Naive thymus-derived CD4-positive, alpha-beta T cell (primary cell): ENCODE data around the gene PRKRIP1. TPM values are rescaled to one million over a fixed set of nuclear protein-coding genes. Genes with fewer than 3 reads are reported as not detected.

Experiments used
- ATAC-seq: fragments of 150-1000 bp; cut with Tn5 transposase; 2 replicates; pipeline ENCODE4 v1.10.0; 2021; ENCODE audit warnings: mild to moderate bottlenecking, moderate library complexity
- CTCF ChIA-PET: fragments of 350-600 bp; sonication (Branson Sonifier 250); formaldehyde crosslinking; loops from one replicate; lab custom pipeline; 2021; ENCODE audit warnings: antibody characterized with exemption; lab: Charles Lee
- POLR2A ChIA-PET: fragments of 350-600 bp; sonication (Branson Sonifier 250); formaldehyde crosslinking; loops from one replicate; lab custom pipeline; 2021; ENCODE audit warnings: antibody characterized with exemption, inconsistent platforms; lab: Charles Lee
- DNase-seq, 9 donors: peaks; one replicate each; pipeline versions ENCODE4 v3.0.0 to v3.0.0-alpha.2; 2020 to 2022; ENCODE audit warnings: mixed read lengths in 1 of 9
- H3K27ac ChIP-seq: one replicate; pipeline ENCODE4 v1.7.0; 2013; ENCODE audit warnings: mild to moderate bottlenecking, low read depth, low read length, moderate library complexity
- H3K27me3 ChIP-seq, 2 donors: one replicate each; pipeline ENCODE4 v1.7.0; 2013; ENCODE audit warnings: low read length in 2 of 2, mild to moderate bottlenecking in 2 of 2, moderate library complexity in 2 of 2; ENCODE audit not compliant: control insufficient read depth in 2 of 2, insufficient read depth in 2 of 2
- H3K36me3 ChIP-seq, 3 experiments: 1 replicate in 2 of 3; 2 replicates in 1 of 3; pipeline ENCODE4 v1.7.0; 2013; ENCODE audit warnings: low read length in 3 of 3, mild to moderate bottlenecking in 3 of 3, moderate library complexity in 1 of 3; ENCODE audit not compliant: insufficient read depth in 3 of 3, control insufficient read depth in 2 of 3
- H3K4me1 ChIP-seq, 2 donors: one replicate each; pipeline ENCODE4 v1.7.0; 2013; ENCODE audit warnings: low read length in 2 of 2, mild to moderate bottlenecking in 2 of 2, moderate library complexity in 1 of 2; ENCODE audit not compliant: control insufficient read depth in 2 of 2, insufficient read depth in 2 of 2
- H3K4me3 ChIP-seq: 2 replicates; pipeline ENCODE4 v1.7.0; 2013; ENCODE audit warnings: mild to moderate bottlenecking, low read length
- H3K9me3 ChIP-seq, 3 experiments: 1 replicate in 2 of 3; 2 replicates in 1 of 3; pipeline ENCODE4 v1.7.0; 2013; ENCODE audit warnings: low read length in 3 of 3; ENCODE audit not compliant: control insufficient read depth in 2 of 3
- H3K27ac Mint-ChIP-seq, 9 donors: one replicate each; pipeline ENCODE4 v1.8.0; 2020 to 2022; ENCODE audit warnings: mixed read lengths in 9 of 9, mild to moderate bottlenecking in 8 of 9, moderate library complexity in 5 of 9, inconsistent platforms in 2 of 9
- H3K27me3 Mint-ChIP-seq, 5 donors: one replicate each; pipeline ENCODE4 v1.8.0; 2021 to 2022; ENCODE audit warnings: mixed read lengths in 5 of 5, mild to moderate bottlenecking in 1 of 5
- H3K36me3 Mint-ChIP-seq, 5 donors: one replicate each; pipeline ENCODE4 v1.8.0; 2020 to 2022; ENCODE audit warnings: mixed read lengths in 5 of 5, mild to moderate bottlenecking in 3 of 5, inconsistent platforms in 1 of 5
- H3K4me1 Mint-ChIP-seq, 7 donors: one replicate each; pipeline ENCODE4 v1.8.0; 2020 to 2022; ENCODE audit warnings: mixed read lengths in 7 of 7, mild to moderate bottlenecking in 3 of 7, inconsistent platforms in 1 of 7
- H3K4me3 Mint-ChIP-seq, 10 donors: one replicate each; pipeline ENCODE4 v1.8.0; 2020 to 2022; ENCODE audit warnings: mild to moderate bottlenecking in 10 of 10, mixed read lengths in 10 of 10, moderate library complexity in 6 of 10, inconsistent platforms in 2 of 10
- H3K9me3 Mint-ChIP-seq, 11 donors: one replicate each; pipeline ENCODE4 v1.8.0; 2020 to 2022; ENCODE audit warnings: mixed read lengths in 11 of 11, mild to moderate bottlenecking in 4 of 11, inconsistent platforms in 1 of 11, moderate library complexity in 1 of 11
- intact Hi-C, 2 donors: fragments of 100-400 bp; cut with micrococcal nuclease; formaldehyde crosslinking; loops; one replicate each; pipeline ENCODE4 v1.15.1; 2023
- polyA plus RNA-seq, 2 donors: library from polyadenylated mRNA; unstranded; fragments of 300-500 nt; fragmentation: Illumina TruSeq; gene quantifications; one replicate each; pipeline ENCODE4 v1.2.3, GENCODE V29; 2021
- total RNA-seq, 6 experiments: library from RNA in 5 of 6; stranded (reverse) in 5 of 6; gene quantifications; 1 replicate in 5 of 6; 2 replicates in 1 of 6; pipeline ENCODE4 v1.2.3 and lab custom pipeline; 2021 to 2026

The PRKRIP1 gene
- total and polyA plus RNA-seq, 7 experiments from 2014 or later: 15.7 to 58.4 (median 39.6) TPM

- no peaks in the 10 kb centered on the region for H3K9me3 ChIP-seq
- peak overlapping the region; percentile 87 to 99 (median 98) for H3K27ac Mint-ChIP-seq
- peaks cover 0 to 33% (median 4%) of the 10 kb centered on the region in 3 experiments for H3K36me3 ChIP-seq
- CTCF ChIA-PET: interaction anchor here (0.8 to 2.3 kb wide), 3 partner anchors 13 to 70 kb away, joined by 4 to 5 read pairs (median 4); no protein-coding TSS in a partner anchor
- peak overlapping the region; percentile 86 for H3K27ac ChIP-seq
- intact Hi-C loops: loop anchor here (1.0 to 5.0 kb wide), 11 partner anchors 8 to 679 kb away; partner anchors contain the start of genes ALKBH4 (in 2 of the 2), LRWD1 (in 2 of the 2), ARMC10 (in 1 of the 2) and ORAI2 (in 1 of the 2)
- H3K27me3 ChIP-seq: no peaks in the 10 kb centered on the region
- POLR2A ChIA-PET: interaction anchor here (0.6 to 2.5 kb wide), 14 partner anchors 8 to 114 kb away, joined by 3 to 17 read pairs (median 5); partner anchors contain the start of genes ALKBH4 and LRWD1
- H3K9me3 Mint-ChIP-seq: peaks cover 0 to 2% (median 0%) of the 10 kb centered on the region in 11 donors
- no peak for ATAC-seq
- H3K4me3 ChIP-seq: peak overlapping the region; percentile 92
- no peak for DNase-seq
- peaks cover 9 to 15% of the 10 kb centered on the region in 2 donors for H3K4me1 ChIP-seq
- no peaks in the 10 kb centered on the region for H3K27me3 Mint-ChIP-seq
- peaks cover 12 to 35% (median 22%) of the 10 kb centered on the region in 7 donors for H3K4me1 Mint-ChIP-seq
- peaks cover 0 to 15% (median 10%) of the 10 kb centered on the region in 5 donors for H3K36me3 Mint-ChIP-seq
- peak overlapping the region; percentile 89 to 98 (median 96) for H3K4me3 Mint-ChIP-seq
These were observed 502 bp downstream of the PRKRIP1 start for GRCh38 chr7:102396710-102397019.

- Mint-ChIP-seq H3K4me1 (peaks cover 12 to 35% (median 22%) of the 10 kb centered on the region in 7 donors), H3K36me3 (peaks cover 0 to 19% (median 13%) of the 10 kb centered on the region in 5 donors), H3K4me3 (peak overlapping the region in 1 of 10 donors; percentile 38), H3K9me3 (peaks cover 0 to 2% (median 0%) of the 10 kb centered on the region in 11 donors), H3K27ac (no peak overlapping the region), H3K27me3 (no peaks in the 10 kb centered on the region)
- ChIA-PET POLR2A (interaction anchor here (0.9 to 1.5 kb wide), 3 partner anchors 27 to 53 kb away, joined by 4 to 10 read pairs (median 5); no protein-coding TSS in a partner anchor), CTCF (interaction anchor here (1.0 to 2.3 kb wide), 2 partner anchors 12 to 50 kb away, joined by 3 to 5 read pairs; no protein-coding TSS in a partner anchor)
- Histone ChIP-seq H3K4me1 (peaks cover 9 to 15% of the 10 kb centered on the region in 2 donors), H3K9me3 (no peaks in the 10 kb centered on the region), H3K36me3 (peaks cover 0 to 47% (median 4%) of the 10 kb centered on the region in 3 experiments), H3K27me3 (no peaks in the 10 kb centered on the region), H3K27ac (no peak overlapping the region), H3K4me3 (no peak overlapping the region)
- intact Hi-C loops: loop anchor here in 1 of 2 donors (5.0 kb wide), 1 partner anchor 36 kb away; no protein-coding TSS in a partner anchor
- no peak for DNase-seq
- no peak for ATAC-seq
These were observed 2.4 kb downstream of the PRKRIP1 start for GRCh38 chr7:102398543-102398942.

- peaks cover 0 to 62% (median 4%) of the 10 kb centered on the region in 3 experiments for H3K36me3 ChIP-seq
- Mint-ChIP-seq H3K27ac (peak overlapping the region in 1 of 9 donors; percentile 42), H3K9me3 (peaks cover 0 to 2% (median 0%) of the 10 kb centered on the region in 11 donors), H3K36me3 (peaks cover 0 to 22% (median 13%) of the 10 kb centered on the region in 5 donors), H3K27me3 (no peaks in the 10 kb centered on the region), H3K4me1 (peaks cover 12 to 40% (median 27%) of the 10 kb centered on the region in 7 donors), H3K4me3 (no peak overlapping the region)
- CTCF ChIA-PET: interaction anchor here (0.6 kb wide), 1 partner anchor 88 kb away, joined by 5 read pairs; no protein-coding TSS in a partner anchor
- intact Hi-C loops: no loop called here
- peaks cover 9 to 12% of the 10 kb centered on the region in 2 donors for H3K4me1 ChIP-seq
- H3K27ac ChIP-seq: no peak overlapping the region
- no peaks in the 10 kb centered on the region for H3K9me3 ChIP-seq
- no peaks in the 10 kb centered on the region for H3K27me3 ChIP-seq
- POLR2A ChIA-PET: interaction anchor here (0.7 to 1.5 kb wide), 5 partner anchors 13 to 64 kb away, joined by 3 read pairs; partner anchors contain the start of gene ALKBH4
- ATAC-seq: no peak
- no peak overlapping the region for H3K4me3 ChIP-seq
- no peak for DNase-seq
These were observed 4.2 kb downstream of the PRKRIP1 start for GRCh38 chr7:102400360-102400759.

- Histone ChIP-seq H3K36me3 (peaks cover 4 to 88% (median 19%) of the 10 kb centered on the region in 3 experiments), H3K9me3 (no peaks in the 10 kb centered on the region), H3K27ac (no peak overlapping the region), H3K4me1 (no peaks in the 10 kb centered on the region), H3K4me3 (no peak overlapping the region), H3K27me3 (no peaks in the 10 kb centered on the region)
- Mint-ChIP-seq H3K27me3 (no peaks in the 10 kb centered on the region), H3K27ac (peak overlapping the region in 1 of 9 donors; percentile 36), H3K9me3 (peaks cover 0 to 2% (median 0%) of the 10 kb centered on the region in 11 donors), H3K4me1 (peaks cover 0 to 14% (median 8%) of the 10 kb centered on the region in 7 donors), H3K4me3 (no peak overlapping the region), H3K36me3 (peaks cover 9 to 50% (median 24%) of the 10 kb centered on the region in 5 donors)
- CTCF ChIA-PET: interaction anchor here (0.7 to 4.4 kb wide), 5 partner anchors 13 to 471 kb away, joined by 3 to 28 read pairs (median 4); no protein-coding TSS in a partner anchor
- POLR2A ChIA-PET: interaction anchor here (1.3 to 25.3 kb wide), 3 partner anchors 29 to 64 kb away, joined by 6 to 510 read pairs (median 6); partner anchors contain the start of gene ORAI2
- no peak for ATAC-seq
- DNase-seq: no peak
- intact Hi-C loops: no loop called here
These were observed 7.4 kb downstream of the PRKRIP1 start for GRCh38 chr7:102403563-102403962.

- Histone ChIP-seq H3K9me3 (no peaks in the 10 kb centered on the region), H3K36me3 (peaks cover 3 to 90% (median 19%) of the 10 kb centered on the region in 3 experiments), H3K4me1 (no peaks in the 10 kb centered on the region), H3K4me3 (no peak overlapping the region), H3K27ac (no peak overlapping the region), H3K27me3 (no peaks in the 10 kb centered on the region)
- peak overlapping the region in 5 of 9 donors; percentile 8 to 38 (median 25) for H3K27ac Mint-ChIP-seq
- H3K4me3 Mint-ChIP-seq: no peak overlapping the region
- DNase-seq: peak in 7 of 9 donors; percentile 48 to 71 (median 62)
- H3K4me1 Mint-ChIP-seq: peaks cover 0 to 14% (median 8%) of the 10 kb centered on the region in 7 donors
- H3K27me3 Mint-ChIP-seq: no peaks in the 10 kb centered on the region
- ChIA-PET POLR2A (interaction anchor here (0.6 to 25.3 kb wide), 9 partner anchors 8 to 1961 kb away, joined by 3 to 510 read pairs (median 5); partner anchors contain the start of genes ORAI2 and PRKRIP1), CTCF (interaction anchor here (0.7 to 4.4 kb wide), 13 partner anchors 10 to 471 kb away, joined by 3 to 28 read pairs (median 4); no protein-coding TSS in a partner anchor)
- intact Hi-C loops: loop anchor here (1.0 kb wide), 6 partner anchors 8 to 61 kb away; partner anchors contain the start of genes ORAI2 (in 1 of the 2) and PRKRIP1 (in 1 of the 2)
- peak; percentile 100 for ATAC-seq
- H3K9me3 Mint-ChIP-seq: peaks cover 0 to 2% (median 0%) of the 10 kb centered on the region in 11 donors
- H3K36me3 Mint-ChIP-seq: peaks cover 9 to 51% (median 26%) of the 10 kb centered on the region in 5 donors
These were observed 8.1 kb downstream of the PRKRIP1 start for GRCh38 chr7:102404005-102404861.
